Measurements from ENCODE around the gene DHFR2. TPM values are rescaled to one million over a fixed set of nuclear protein-coding genes. Genes with fewer than 3 reads are reported as not detected.

Gene DHFR2
- total RNA-seq, 1 experiment from 2014 or later: 9.8 TPM

DNA sequence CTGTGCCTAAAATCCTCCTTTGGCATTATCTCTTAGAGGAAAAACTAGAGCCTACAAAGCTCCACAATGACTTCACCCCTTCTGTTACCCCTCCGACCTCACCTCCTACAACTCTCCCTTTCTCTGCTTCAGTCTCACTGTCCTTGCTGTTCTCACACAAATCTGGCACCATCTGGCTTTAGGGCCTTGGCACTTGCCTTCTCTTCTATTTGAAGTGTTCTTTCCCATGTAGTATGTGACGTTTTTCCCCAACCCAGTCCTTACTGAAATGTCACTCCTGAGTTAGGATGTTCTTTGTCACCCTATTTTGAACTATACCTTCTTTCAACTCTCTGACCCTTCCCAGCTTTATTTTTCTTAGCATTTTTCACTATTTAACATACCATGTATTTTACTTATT, 43.1 kb downstream of the DHFR2 start:
- Histone ChIP-seq H3K4me3 (ENCODE audit: low read depth, low read length, poor library complexity, severe bottlenecking) (no peak overlapping the region), H3K4me1 (ENCODE audit: insufficient read depth, low read length, poor library complexity, severe bottlenecking) (no peaks in the 10 kb centered on the region), H3K27ac (ENCODE audit: low read depth, low read length, poor library complexity, severe bottlenecking) (no peak overlapping the region), H3K27me3 (replicated peaks; ENCODE audit: insufficient read depth, low read depth, low read length, poor library complexity) (no peaks in the 10 kb centered on the region), H3K9me3 (ENCODE audit: low read depth, low read length, poor library complexity, severe bottlenecking) (no peaks in the 10 kb centered on the region), H3K36me3 (ENCODE audit: insufficient read depth, low read length, poor library complexity, severe bottlenecking) (no peaks in the 10 kb centered on the region)
- no peak for TF ChIP-seq EZH2 (IDR thresholded peaks at IDR 0.05; ENCODE audit: borderline replicate concordance, low read depth, low read length, poor library complexity, severe bottlenecking)
- TF ChIP-seq, protein P1, sequence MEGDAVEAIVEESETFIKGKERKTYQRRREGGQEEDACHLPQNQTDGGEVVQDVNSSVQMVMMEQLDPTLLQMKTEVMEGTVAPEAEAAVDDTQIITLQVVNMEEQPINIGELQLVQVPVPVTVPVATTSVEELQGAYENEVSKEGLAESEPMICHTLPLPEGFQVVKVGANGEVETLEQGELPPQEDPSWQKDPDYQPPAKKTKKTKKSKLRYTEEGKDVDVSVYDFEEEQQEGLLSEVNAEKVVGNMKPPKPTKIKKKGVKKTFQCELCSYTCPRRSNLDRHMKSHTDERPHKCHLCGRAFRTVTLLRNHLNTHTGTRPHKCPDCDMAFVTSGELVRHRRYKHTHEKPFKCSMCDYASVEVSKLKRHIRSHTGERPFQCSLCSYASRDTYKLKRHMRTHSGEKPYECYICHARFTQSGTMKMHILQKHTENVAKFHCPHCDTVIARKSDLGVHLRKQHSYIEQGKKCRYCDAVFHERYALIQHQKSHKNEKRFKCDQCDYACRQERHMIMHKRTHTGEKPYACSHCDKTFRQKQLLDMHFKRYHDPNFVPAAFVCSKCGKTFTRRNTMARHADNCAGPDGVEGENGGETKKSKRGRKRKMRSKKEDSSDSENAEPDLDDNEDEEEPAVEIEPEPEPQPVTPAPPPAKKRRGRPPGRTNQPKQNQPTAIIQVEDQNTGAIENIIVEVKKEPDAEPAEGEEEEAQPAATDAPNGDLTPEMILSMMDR (conservative IDR thresholded peaks at IDR 0.05; ENCODE audit: low read depth, low read length): no peak
- intact Hi-C loops (cut with micrococcal nuclease; ENCODE audit: unreplicated experiment): no loop called here
- ChIA-PET CTCF (no interaction called here), POLR2A (ENCODE audit: low non-redundant PET) (no interaction called here)
- no TSS peak for BruUV-seq (replicated peaks)
- no peak for DNase-seq (ENCODE audit: low spot score)

DNA sequence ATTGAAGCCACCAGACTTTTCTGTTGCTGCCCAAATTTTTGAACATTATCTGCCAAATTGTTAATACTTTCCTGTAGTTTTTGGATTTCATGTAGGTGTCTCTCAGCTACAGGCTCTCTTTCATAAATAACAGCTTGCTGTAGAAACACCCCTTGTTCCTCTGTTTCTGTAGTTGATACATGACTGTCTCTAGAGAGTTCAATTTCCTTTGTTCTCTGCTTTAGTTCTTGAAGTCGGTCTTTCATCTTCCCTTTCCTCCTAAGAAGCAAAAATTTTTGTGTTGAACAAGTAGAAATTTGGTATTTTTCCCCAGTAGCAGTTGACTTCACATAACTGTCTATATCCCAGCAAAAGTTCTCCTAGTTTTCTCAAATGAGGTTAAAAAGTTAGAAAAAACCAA, 47.7 kb downstream of the DHFR2 start:
- no TSS peak for BruUV-seq (replicated peaks)
- Histone ChIP-seq H3K9me3 (ENCODE audit: low read depth, low read length, poor library complexity, severe bottlenecking) (no peaks in the 10 kb centered on the region), H3K27me3 (replicated peaks; ENCODE audit: insufficient read depth, low read depth, low read length, poor library complexity) (no peaks in the 10 kb centered on the region), H3K4me1 (ENCODE audit: insufficient read depth, low read length, poor library complexity, severe bottlenecking) (no peaks in the 10 kb centered on the region), H3K27ac (ENCODE audit: low read depth, low read length, poor library complexity, severe bottlenecking) (no peak overlapping the region), H3K4me3 (ENCODE audit: low read depth, low read length, poor library complexity, severe bottlenecking) (no peak overlapping the region), H3K36me3 (ENCODE audit: insufficient read depth, low read length, poor library complexity, severe bottlenecking) (no peaks in the 10 kb centered on the region)
- intact Hi-C loops (cut with micrococcal nuclease; ENCODE audit: unreplicated experiment): no loop called here
- no peak for TF ChIP-seq EZH2 (IDR thresholded peaks at IDR 0.05; ENCODE audit: borderline replicate concordance, low read depth, low read length, poor library complexity, severe bottlenecking)
- TF ChIP-seq, protein P1 (conservative IDR thresholded peaks at IDR 0.05; ENCODE audit: low read depth, low read length): no peak
- CTCF ChIA-PET: no interaction called here
- POLR2A ChIA-PET (ENCODE audit: low non-redundant PET): no interaction called here
- no peak for DNase-seq (ENCODE audit: low spot score)

DNA sequence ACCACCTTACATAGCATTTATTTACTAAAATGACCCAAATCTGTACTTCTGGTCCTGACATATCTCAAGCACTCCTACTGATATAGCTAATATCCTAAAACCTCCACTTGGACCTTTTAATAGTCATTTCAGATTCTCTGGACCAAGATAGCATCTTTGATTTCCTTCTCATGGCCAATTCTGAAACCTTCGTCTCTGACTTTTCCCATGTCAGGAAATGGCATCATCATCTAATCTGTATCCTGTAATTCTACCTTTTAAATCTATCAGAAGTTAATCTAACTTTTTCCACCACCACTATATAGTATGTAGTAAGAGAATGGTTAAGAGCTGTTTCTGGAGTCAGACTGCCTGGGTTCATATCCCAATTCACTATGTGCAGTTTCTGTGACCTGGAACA, 50.5 kb downstream of the DHFR2 start:
- Histone ChIP-seq H3K27ac (ENCODE audit: low read depth, low read length, poor library complexity, severe bottlenecking) (no peak overlapping the region), H3K4me1 (ENCODE audit: insufficient read depth, low read length, poor library complexity, severe bottlenecking) (peaks cover 13% of the 10 kb centered on the region), H3K4me3 (ENCODE audit: low read depth, low read length, poor library complexity, severe bottlenecking) (no peak overlapping the region), H3K9me3 (ENCODE audit: low read depth, low read length, poor library complexity, severe bottlenecking) (no peaks in the 10 kb centered on the region), H3K36me3 (ENCODE audit: insufficient read depth, low read length, poor library complexity, severe bottlenecking) (no peaks in the 10 kb centered on the region), H3K27me3 (replicated peaks; ENCODE audit: insufficient read depth, low read depth, low read length, poor library complexity) (no peaks in the 10 kb centered on the region)
- ChIA-PET CTCF (no interaction called here), POLR2A (ENCODE audit: low non-redundant PET) (no interaction called here)
- no peak for DNase-seq (ENCODE audit: low spot score)
- no TSS peak for BruUV-seq (replicated peaks)
- TF ChIP-seq, protein P1 (conservative IDR thresholded peaks at IDR 0.05; ENCODE audit: low read depth, low read length): no peak
- TF ChIP-seq EZH2 (IDR thresholded peaks at IDR 0.05; ENCODE audit: borderline replicate concordance, low read depth, low read length, poor library complexity, severe bottlenecking): no peak
- intact Hi-C loops (cut with micrococcal nuclease; ENCODE audit: unreplicated experiment): no loop called here
